ENCODE measurements around the gene PCDHGA6. TPM values are rescaled to one million over a fixed set of nuclear protein-coding genes. Genes with fewer than 3 reads are reported as not detected.
A peak's percentile ranks its signal among the peaks of the same experiment; 100 is the strongest.
"Not testable (repeated sequence)": the region's sequence is repeated elsewhere in the genome, so short reads cannot be mapped to it uniquely, and the experiment has no call there.

The PCDHGA6 gene
- total RNA-seq = 1.2 and 2.4 TPM in 2 replicates

GRCh38 chr5:141373673-141374317, at the start of gene PCDHGA6:
PCDHGA6 (plus strand) TSS chr5:141373891; CDS start chr5:141374084, 193 bp downstream.
- DNase-seq (ENCODE audit: low read depth in 2 of 2) = peak in 1 of 2 donors; percentile 42

GRCh38 chr5:141326088-141326854, 47.4 kb upstream of the PCDHGA6 start:
- DNase-seq (ENCODE audit: low read depth in 2 of 2) = peak; percentile 41 to 75

- no peak for DNase-seq (ENCODE audit: low read depth in 2 of 2)
These were observed 45.5 kb upstream of the PCDHGA6 start for GRCh38 chr5:141328231-141328630.

GRCh38 chr5:141330299-141331080, 43.2 kb upstream of the PCDHGA6 start, which contains the start of gene PCDHGA1:
PCDHGA1 (plus strand) TSS chr5:141330514.
- peak in 1 of 2 donors; percentile 51 for DNase-seq (ENCODE audit: low read depth in 2 of 2)

- DNase-seq (ENCODE audit: low read depth in 2 of 2) = not testable (repeated sequence)
These were observed 41.1 kb upstream of the PCDHGA6 start for GRCh38 chr5:141332571-141332970.

- DNase-seq (ENCODE audit: low read depth in 2 of 2) = peak in 1 of 2 donors; percentile 64
These were observed 35.0 kb upstream of the PCDHGA6 start, which contains the start of gene PCDHGA2 for GRCh38 chr5:141338538-141339306. PCDHGA2 (plus strand) TSS chr5:141338760.

- not testable (repeated sequence) for DNase-seq (ENCODE audit: low read depth in 2 of 2)
These were observed 32.8 kb upstream of the PCDHGA6 start for GRCh38 chr5:141340781-141341354.

GRCh38 chr5:141342773-141343172, 30.9 kb upstream of the PCDHGA6 start:
- DNase-seq (ENCODE audit: low read depth in 2 of 2) = no peak

GRCh38 chr5:141343242-141343952, 30.3 kb upstream of the PCDHGA6 start, which contains the start of gene PCDHGA3:
PCDHGA3 (plus strand) TSS chr5:141343829; CDS start chr5:141344034, 205 bp downstream.
- DNase-seq (ENCODE audit: low read depth in 2 of 2) = peak in 1 of 2 donors; percentile 58

- DNase-seq (ENCODE audit: low read depth in 2 of 2) = no peak
These were observed 29.7 kb upstream of the PCDHGA6 start for GRCh38 chr5:141343953-141344463.

GRCh38 chr5:141345327-141345726, 28.4 kb upstream of the PCDHGA6 start:
- DNase-seq (ENCODE audit: low read depth in 2 of 2) = no peak

- not testable (repeated sequence) for DNase-seq (ENCODE audit: low read depth in 2 of 2)
These were observed 27.7 kb upstream of the PCDHGA6 start for GRCh38 chr5:141346017-141346416.

GRCh38 chr5:141349917-141350619, 23.6 kb upstream of the PCDHGA6 start, which contains the start of gene PCDHGB1:
PCDHGB1 (plus strand) TSS chr5:141350099; CDS start chr5:141350261, 162 bp downstream.
- DNase-seq (ENCODE audit: low read depth in 2 of 2) = peak in 1 of 2 donors; percentile 42

GRCh38 chr5:141351591-141351990, 22.1 kb upstream of the PCDHGA6 start:
- no peak for DNase-seq (ENCODE audit: low read depth in 2 of 2)

GRCh38 chr5:141354900-141355469, 18.7 kb upstream of the PCDHGA6 start, which contains the start of gene PCDHGA4:
PCDHGA4 (plus strand) TSS chr5:141355021; CDS start chr5:141355108, 87 bp downstream.
- peak in 1 of 2 donors; percentile 25 for DNase-seq (ENCODE audit: low read depth in 2 of 2)

- DNase-seq (ENCODE audit: low read depth in 2 of 2) = no peak
These were observed 18.1 kb upstream of the PCDHGA6 start for GRCh38 chr5:141355641-141356040.

- DNase-seq (ENCODE audit: low read depth in 2 of 2) = no peak
These were observed 17.6 kb upstream of the PCDHGA6 start for GRCh38 chr5:141356133-141356532.

GRCh38 chr5:141356950-141357349, 16.7 kb upstream of the PCDHGA6 start:
- DNase-seq (ENCODE audit: low read depth in 2 of 2) = no peak
